HG03135 (cell line): Measurements from ENCODE around the gene TNNT3.
"Not testable (repeated sequence)": the region's sequence is repeated elsewhere in the genome, so short reads cannot be mapped to it uniquely, and the experiment has no call there.

Experiments used
- ATAC-seq: cut with Tn5 transposase; IDR thresholded peaks from one replicate; pipeline ENCODE4 v1.9.1; 2021; ENCODE audit warnings: mild to moderate bottlenecking, moderate library complexity; ENCODE audit not compliant: unreplicated experiment

TNNT3 gene

GRCh38 chr11:1880746-1881441 is 38.6 kb upstream of the TNNT3 start:
- no peak for ATAC-seq

GRCh38 chr11:1881442-1882264 is 37.9 kb upstream of the TNNT3 start:
- ATAC-seq, result peak; percentile 25

GRCh38 chr11:1882265-1883238 is 37.0 kb upstream of the TNNT3 start:
- peak; percentile 58 for ATAC-seq

- ATAC-seq, result no peak
Measured at GRCh38 chr11:1883346-1884302, 35.9 kb upstream of the TNNT3 start.

- no peak for ATAC-seq
Measured at GRCh38 chr11:1884303-1884700, 35.2 kb upstream of the TNNT3 start.

GRCh38 chr11:1886551-1886950 is 33.0 kb upstream of the TNNT3 start:
- ATAC-seq, result not testable (repeated sequence)

GRCh38 chr11:1887451-1888346 is 31.8 kb upstream of the TNNT3 start:
- no peak for ATAC-seq

GRCh38 chr11:1888347-1888753 is 31.2 kb upstream of the TNNT3 start:
- no peak for ATAC-seq

GRCh38 chr11:1888811-1889210 is 30.7 kb upstream of the TNNT3 start:
- ATAC-seq, result no peak

- no peak for ATAC-seq
Measured at GRCh38 chr11:1889224-1889930, 30.1 kb upstream of the TNNT3 start.

GRCh38 chr11:1889941-1890855 is 29.3 kb upstream of the TNNT3 start:
- ATAC-seq, result no peak

- no peak for ATAC-seq
Measured at GRCh38 chr11:1890856-1891830, 28.4 kb upstream of the TNNT3 start.

- ATAC-seq, result no peak
Measured at GRCh38 chr11:1891831-1892115, 27.7 kb upstream of the TNNT3 start, which contains the start of gene PRR33. Gene PRR33 (minus strand): TSS chr11:1891895. CDS start chr11:1890584, 1,311 bp downstream.

GRCh38 chr11:1892116-1892515 is 27.4 kb upstream of the TNNT3 start:
- ATAC-seq, result no peak

- no peak for ATAC-seq
Measured at GRCh38 chr11:1892558-1892957, 26.9 kb upstream of the TNNT3 start.
